Body of pancreas (tissue), 4 donors: ENCODE data around the gene TRIM5. TPM values are rescaled to one million over a fixed set of nuclear protein-coding genes. Genes with fewer than 3 reads are reported as not detected.

Experiments
- ATAC-seq: fragments of 150-250 bp; one replicate; pipeline ENCODE4 v1.9.1; 2016
- DNase-seq, 4 donors: peaks; one replicate each; pipeline ENCODE4 v3.0.0-alpha.2; 2019
- H3K27ac ChIP-seq, 4 donors: fragments of 200-600 bp; sonication (generic); 1 replicate in 3 of 4; 2 replicates in 1 of 4; pipeline versions ENCODE4 v1.5.1 to v1.6.1; 2016 to 2019; ENCODE audit warnings: mild to moderate bottlenecking in 1 of 4, mixed read lengths in 1 of 4, moderate library complexity in 1 of 4
- H3K27me3 ChIP-seq, 2 donors: fragments of 200-600 bp; sonication (generic); one replicate each; pipeline ENCODE4 v1.6.0; 2016; ENCODE audit warnings: mild to moderate bottlenecking in 1 of 2
- H3K36me3 ChIP-seq, 2 donors: fragments of 200-600 bp; sonication (generic); replicated peaks in 1 of 2; 2 replicates each; pipeline ENCODE4 v1.5.1; 2016; ENCODE audit warnings: low read depth in 2 of 2; ENCODE audit not compliant: insufficient read depth in 1 of 2
- H3K4me1 ChIP-seq: fragments of 200-600 bp; sonication (generic); one replicate; pipeline ENCODE4 v1.6.0; 2016
- H3K4me3 ChIP-seq, 2 donors: fragments of 200-600 bp; sonication (generic); 1 replicate in 1 of 2; 2 replicates in 1 of 2; pipeline ENCODE4 v1.5.1; 2016 to 2019
- H3K9me3 ChIP-seq, 3 donors: fragments of 200-600 bp; sonication (generic); 1 replicate in 2 of 3; 2 replicates in 1 of 3; pipeline ENCODE4 v1.5.1; 2016
- POLR2A ChIP-seq, 3 donors: fragments of 450-650 bp; IDR thresholded peaks; one replicate each; pipeline ENCODE4 v1.6.1; 2016; ENCODE audit warnings: antibody characterized with exemption in 3 of 3, mild to moderate bottlenecking in 2 of 3
- WGBS, 2 donors: methylation state at CpG; one replicate each; pipeline ENCODE4 v1.1.5; 2017; 5-methylcytosine and 5-hydroxymethylcytosine counted together
- intact Hi-C: fragments of 100-400 bp; cut with DNase I; formaldehyde crosslinking; loops from one replicate; pipeline ENCODE4 v1.15.1; 2023
- total RNA-seq, 2 donors: library from RNA; depleted of rRNA; stranded (reverse); fragments of >200 nt; gene quantifications; one replicate each; pipeline ENCODE4 v1.1.0, GENCODE V29; 2016
- TF ChIP-seq, protein P1 (sequence below), 7 experiments: fragments of 450-650 bp in 4 of 7; fragments of 200-600 bp in 3 of 7; sonication (generic) in 3 of 7; IDR thresholded peaks; one replicate each; pipeline ENCODE4 v1.5.1; 2016 to 2019; ENCODE audit warnings: antibody characterized with exemption in 7 of 7

The TRIM5 gene
- 10 to 100 TPM; 18.7 to 25.1 TPM for total RNA-seq

DNA sequence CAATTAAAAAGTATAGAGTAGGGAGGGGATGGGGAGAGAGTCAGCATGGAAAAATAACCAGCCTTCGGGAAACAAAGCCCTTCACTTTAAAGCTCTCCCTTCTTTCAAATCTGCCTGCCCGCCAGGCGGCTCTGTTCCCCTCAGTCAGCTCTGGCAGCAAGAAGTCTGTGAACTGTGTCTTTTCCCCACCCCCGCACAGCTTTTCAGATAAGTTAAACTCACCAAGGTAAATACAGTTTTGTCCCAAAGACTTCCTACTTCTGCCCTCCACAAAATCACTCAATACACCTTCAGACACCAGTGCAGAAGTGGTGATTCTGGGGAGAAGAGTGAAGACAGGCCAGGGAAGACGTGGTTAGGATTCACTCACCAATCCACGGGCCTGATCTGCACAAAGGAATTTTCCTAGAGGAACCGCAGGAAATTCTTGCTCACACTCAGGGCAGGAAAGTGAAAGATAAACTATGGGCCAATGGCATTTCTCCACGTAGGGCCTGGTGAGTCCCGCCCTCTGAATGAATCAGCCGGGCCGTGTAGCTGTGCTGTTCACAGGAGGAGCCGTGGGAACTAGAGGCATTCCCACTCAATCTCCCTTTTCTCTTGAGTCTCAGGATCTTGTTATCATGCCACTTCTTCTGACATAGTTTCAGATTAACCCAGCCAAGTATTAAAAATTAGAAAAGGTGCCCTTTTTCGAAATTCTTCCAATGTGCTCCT, at the start of gene TRIM5:
TSS of gene TRIM5 (minus strand) at position 429 of the 717 bp plus-strand sequence. CDS start 4,897 bp downstream, outside the sequence.
- Histone ChIP-seq H3K36me3 (peaks cover 0 to under 1% of the 10 kb centered on the region in 2 donors), H3K9me3 (no peaks in the 10 kb centered on the region), H3K27me3 (no peaks in the 10 kb centered on the region), H3K4me3 (peak within 1 kb of the TSS; percentile 19 to 30), H3K27ac (peak within 1 kb of the TSS; percentile 82 to 98 (median 91)), H3K4me1 (peaks cover 40% of the 10 kb centered on the region)
- DNase-seq (peak; percentile 88 to 94 (median 92)), ATAC-seq (peak; percentile 96)
- 1 to 2% methylated on average over 13 of the region's 13 CpGs for WGBS, 2 donors
- intact Hi-C loops = no loop called here
- TF ChIP-seq, protein P1, sequence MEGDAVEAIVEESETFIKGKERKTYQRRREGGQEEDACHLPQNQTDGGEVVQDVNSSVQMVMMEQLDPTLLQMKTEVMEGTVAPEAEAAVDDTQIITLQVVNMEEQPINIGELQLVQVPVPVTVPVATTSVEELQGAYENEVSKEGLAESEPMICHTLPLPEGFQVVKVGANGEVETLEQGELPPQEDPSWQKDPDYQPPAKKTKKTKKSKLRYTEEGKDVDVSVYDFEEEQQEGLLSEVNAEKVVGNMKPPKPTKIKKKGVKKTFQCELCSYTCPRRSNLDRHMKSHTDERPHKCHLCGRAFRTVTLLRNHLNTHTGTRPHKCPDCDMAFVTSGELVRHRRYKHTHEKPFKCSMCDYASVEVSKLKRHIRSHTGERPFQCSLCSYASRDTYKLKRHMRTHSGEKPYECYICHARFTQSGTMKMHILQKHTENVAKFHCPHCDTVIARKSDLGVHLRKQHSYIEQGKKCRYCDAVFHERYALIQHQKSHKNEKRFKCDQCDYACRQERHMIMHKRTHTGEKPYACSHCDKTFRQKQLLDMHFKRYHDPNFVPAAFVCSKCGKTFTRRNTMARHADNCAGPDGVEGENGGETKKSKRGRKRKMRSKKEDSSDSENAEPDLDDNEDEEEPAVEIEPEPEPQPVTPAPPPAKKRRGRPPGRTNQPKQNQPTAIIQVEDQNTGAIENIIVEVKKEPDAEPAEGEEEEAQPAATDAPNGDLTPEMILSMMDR (IDR thresholded peaks at IDR 0.05) = peak; percentile 21 to 75 (median 51)
- peak; percentile 25 to 83 (median 80) for TF ChIP-seq POLR2A (IDR thresholded peaks at IDR 0.05)

GRCh38 chr11:5727691-5728090, 42.8 kb upstream of the TRIM5 start:
- H3K4me3 ChIP-seq = no peak overlapping the region
- no peak for ATAC-seq
- TF ChIP-seq, protein P1 (IDR thresholded peaks at IDR 0.05) = no peak
- no peak for TF ChIP-seq POLR2A (IDR thresholded peaks at IDR 0.05)
- H3K4me1 ChIP-seq = no peaks in the 10 kb centered on the region
- no peak for DNase-seq
- H3K27ac ChIP-seq = no peak overlapping the region
- intact Hi-C loops = no loop called here
- H3K36me3 ChIP-seq = no peaks in the 10 kb centered on the region
- no peaks in the 10 kb centered on the region for H3K9me3 ChIP-seq
- no peaks in the 10 kb centered on the region for H3K27me3 ChIP-seq
- 92 to 97% methylated on average over 1 of the region's 1 CpG for WGBS, 2 donors

- DNase-seq (no peak), ATAC-seq (no peak)
- 75% methylated on average over 1 of the region's 1 CpG for WGBS, 2 donors
- intact Hi-C loops = no loop called here
- TF ChIP-seq POLR2A (IDR thresholded peaks at IDR 0.05) = no peak
- TF ChIP-seq, protein P1 (IDR thresholded peaks at IDR 0.05) = no peak
- no peak overlapping the region for H3K4me3 ChIP-seq
- no peaks in the 10 kb centered on the region for H3K9me3 ChIP-seq
- H3K4me1 ChIP-seq = no peaks in the 10 kb centered on the region
- H3K27me3 ChIP-seq = no peaks in the 10 kb centered on the region
- H3K27ac ChIP-seq = no peak overlapping the region
- H3K36me3 ChIP-seq = no peaks in the 10 kb centered on the region
Observed at GRCh38 chr11:5726351-5726750, 41.5 kb upstream of the TRIM5 start.

DNA sequence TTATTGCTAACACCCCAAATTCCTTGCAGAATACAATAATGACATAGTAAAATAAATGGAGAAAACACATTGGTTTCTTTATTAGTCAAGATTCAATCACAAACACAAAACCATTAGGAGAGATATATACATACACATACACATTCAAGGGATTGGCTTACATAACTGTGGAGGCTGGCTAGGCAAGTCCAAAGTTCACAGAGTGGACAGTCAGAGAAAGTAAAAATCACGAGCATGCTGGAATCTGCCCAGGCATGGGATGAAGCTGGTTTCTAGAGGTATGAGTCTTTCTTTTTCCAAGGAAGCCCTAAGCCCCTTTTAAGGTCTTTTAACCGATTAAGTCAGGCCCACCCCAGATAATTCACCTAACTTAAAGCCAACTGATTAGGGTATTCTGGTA, 37.7 kb upstream of the TRIM5 start:
- TF ChIP-seq, protein P1 (IDR thresholded peaks at IDR 0.05) = no peak
- no peak for TF ChIP-seq POLR2A (IDR thresholded peaks at IDR 0.05)
- no peaks in the 10 kb centered on the region for H3K27me3 ChIP-seq
- intact Hi-C loops = no loop called here
- no peaks in the 10 kb centered on the region for H3K4me1 ChIP-seq
- H3K4me3 ChIP-seq = no peak overlapping the region
- WGBS, 2 donors = 39 to 53% methylated on average over 2 of the region's 2 CpGs
- H3K27ac ChIP-seq = no peak overlapping the region
- ATAC-seq (no peak), DNase-seq (no peak)
- H3K9me3 ChIP-seq = no peaks in the 10 kb centered on the region
- no peaks in the 10 kb centered on the region for H3K36me3 ChIP-seq
